ENCODE measurements around the gene KLK14.

The KLK14 gene

GRCh38 chr19:51034704-51035103, 48.0 kb downstream of the KLK14 start, which contains the start of gene KLK12:
Gene KLK12 (minus strand): TSS chr19:51035002. CDS start chr19:51034621, 381 bp downstream.
- DNase-seq, result no peak
- in situ Hi-C loops (cut with HindIII; ENCODE audit: low pct_ligation_motif_present, low sequenced_read_pairs), result no loop called here
- H3K27ac ChIP-seq, result no peak within 1 kb of the TSS
- TF ChIP-seq, protein P1, sequence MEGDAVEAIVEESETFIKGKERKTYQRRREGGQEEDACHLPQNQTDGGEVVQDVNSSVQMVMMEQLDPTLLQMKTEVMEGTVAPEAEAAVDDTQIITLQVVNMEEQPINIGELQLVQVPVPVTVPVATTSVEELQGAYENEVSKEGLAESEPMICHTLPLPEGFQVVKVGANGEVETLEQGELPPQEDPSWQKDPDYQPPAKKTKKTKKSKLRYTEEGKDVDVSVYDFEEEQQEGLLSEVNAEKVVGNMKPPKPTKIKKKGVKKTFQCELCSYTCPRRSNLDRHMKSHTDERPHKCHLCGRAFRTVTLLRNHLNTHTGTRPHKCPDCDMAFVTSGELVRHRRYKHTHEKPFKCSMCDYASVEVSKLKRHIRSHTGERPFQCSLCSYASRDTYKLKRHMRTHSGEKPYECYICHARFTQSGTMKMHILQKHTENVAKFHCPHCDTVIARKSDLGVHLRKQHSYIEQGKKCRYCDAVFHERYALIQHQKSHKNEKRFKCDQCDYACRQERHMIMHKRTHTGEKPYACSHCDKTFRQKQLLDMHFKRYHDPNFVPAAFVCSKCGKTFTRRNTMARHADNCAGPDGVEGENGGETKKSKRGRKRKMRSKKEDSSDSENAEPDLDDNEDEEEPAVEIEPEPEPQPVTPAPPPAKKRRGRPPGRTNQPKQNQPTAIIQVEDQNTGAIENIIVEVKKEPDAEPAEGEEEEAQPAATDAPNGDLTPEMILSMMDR (IDR thresholded peaks at IDR 0.05; ENCODE audit: low read depth, low read length, missing control alignments), result no peak
- no peaks in the 10 kb centered on the region for H3K27me3 ChIP-seq (replicated peaks)
- H3K36me3 ChIP-seq (replicated peaks), result no peaks in the 10 kb centered on the region
- no peak within 1 kb of the TSS for H3K4me3 ChIP-seq (ENCODE audit: low read depth, low read length)

- Histone ChIP-seq H3K4me3 (ENCODE audit: low read depth, low read length) (no peak overlapping the region), H3K36me3 (replicated peaks) (no peaks in the 10 kb centered on the region), H3K27me3 (replicated peaks) (no peaks in the 10 kb centered on the region), H3K27ac (no peak overlapping the region)
- in situ Hi-C loops (cut with HindIII; ENCODE audit: low pct_ligation_motif_present, low sequenced_read_pairs), result no loop called here
- TF ChIP-seq, protein P1 (IDR thresholded peaks at IDR 0.05; ENCODE audit: low read depth, low read length, missing control alignments), result no peak
- DNase-seq, result no peak
These were observed 50.8 kb downstream of the KLK14 start for GRCh38 chr19:51031880-51032225.

DNA sequence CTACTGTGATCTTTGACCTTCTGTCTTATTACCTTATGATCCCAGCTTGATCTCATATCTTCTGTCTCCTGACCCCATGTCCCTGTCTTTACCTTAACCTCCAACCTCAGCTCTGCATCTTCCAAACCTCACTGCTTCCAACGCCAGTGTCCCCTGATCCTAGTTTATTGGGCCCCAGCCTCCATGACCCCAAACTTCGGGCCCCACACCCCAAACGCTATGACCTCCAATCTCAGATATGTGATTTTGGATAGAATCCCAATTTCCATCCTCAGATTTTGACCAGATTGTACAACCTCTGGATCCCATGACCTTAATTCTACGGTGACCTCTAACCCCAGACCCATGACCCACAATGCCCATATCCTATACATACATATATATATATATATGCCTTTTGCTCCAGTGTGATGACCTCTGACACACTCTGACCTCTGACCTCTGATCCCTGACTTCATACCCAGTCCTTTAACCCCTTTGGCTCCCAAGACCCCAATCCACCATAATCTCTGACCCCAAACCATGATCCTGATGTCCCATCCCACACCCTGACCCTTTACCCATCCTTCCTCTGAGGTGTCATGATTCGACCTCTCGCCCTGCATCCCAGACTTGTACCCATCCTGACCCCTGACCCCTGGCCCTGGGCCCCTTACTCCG, 51.3 kb downstream of the KLK14 start:
- Histone ChIP-seq H3K4me3 (ENCODE audit: low read depth, low read length) (no peak overlapping the region), H3K27me3 (replicated peaks) (no peaks in the 10 kb centered on the region), H3K27ac (no peak overlapping the region), H3K36me3 (replicated peaks) (no peaks in the 10 kb centered on the region)
- no peak for DNase-seq
- TF ChIP-seq, protein P1 (IDR thresholded peaks at IDR 0.05; ENCODE audit: low read depth, low read length, missing control alignments), result no peak
- in situ Hi-C loops (cut with HindIII; ENCODE audit: low pct_ligation_motif_present, low sequenced_read_pairs), result no loop called here

DNA sequence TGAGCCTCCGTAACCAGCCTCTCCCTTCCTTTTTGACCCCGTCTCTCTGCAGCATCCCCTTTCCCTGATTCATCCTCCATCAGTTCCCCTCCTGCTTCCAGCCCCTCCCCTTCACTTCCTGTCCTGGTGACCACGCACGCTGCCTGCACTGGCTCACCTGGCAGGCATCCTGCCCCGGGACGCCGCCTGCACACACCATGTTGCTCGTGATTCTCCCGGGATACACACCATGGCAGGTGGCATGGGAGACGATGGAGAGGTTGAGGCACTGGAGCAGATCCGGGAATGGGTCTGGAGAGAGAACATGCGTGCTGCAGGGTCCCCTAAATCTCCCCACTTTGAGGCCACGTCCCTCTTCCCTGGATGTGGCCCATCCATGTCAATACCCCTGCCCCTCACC, 52.1 kb downstream of the KLK14 start:
- no peak for DNase-seq
- no peak overlapping the region for H3K27ac ChIP-seq
- no peaks in the 10 kb centered on the region for H3K27me3 ChIP-seq (replicated peaks)
- TF ChIP-seq, protein P1 (IDR thresholded peaks at IDR 0.05; ENCODE audit: low read depth, low read length, missing control alignments), result no peak
- in situ Hi-C loops (cut with HindIII; ENCODE audit: low pct_ligation_motif_present, low sequenced_read_pairs), result no loop called here
- H3K4me3 ChIP-seq (ENCODE audit: low read depth, low read length), result no peak overlapping the region
- H3K36me3 ChIP-seq (replicated peaks), result no peaks in the 10 kb centered on the region

DNA sequence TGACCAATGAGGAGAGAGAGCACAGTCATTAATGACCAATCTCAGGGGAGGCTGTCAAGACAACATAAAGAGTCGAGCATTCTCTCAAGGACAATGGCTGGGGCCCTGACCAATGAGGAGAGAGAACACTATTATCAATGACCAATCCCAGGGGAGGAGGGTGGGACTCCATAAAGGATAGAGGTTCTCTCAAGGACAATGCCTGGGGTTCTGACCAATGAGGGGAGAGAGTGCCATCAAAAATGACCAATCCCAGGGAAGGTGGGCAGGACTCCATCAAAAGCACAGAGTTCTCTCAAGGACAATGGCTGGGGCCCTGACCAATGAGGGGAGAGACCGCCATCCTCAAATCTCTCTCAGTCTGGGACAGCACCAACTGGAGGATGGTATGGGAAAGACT, 53.0 kb downstream of the KLK14 start:
- Histone ChIP-seq H3K36me3 (replicated peaks) (no peaks in the 10 kb centered on the region), H3K4me3 (ENCODE audit: low read depth, low read length) (no peak overlapping the region), H3K27me3 (replicated peaks) (no peaks in the 10 kb centered on the region), H3K27ac (no peak overlapping the region)
- no peak for DNase-seq
- in situ Hi-C loops (cut with HindIII; ENCODE audit: low pct_ligation_motif_present, low sequenced_read_pairs), result no loop called here
- TF ChIP-seq, protein P1 (IDR thresholded peaks at IDR 0.05; ENCODE audit: low read depth, low read length, missing control alignments), result no peak
